Activated CD8-positive, alpha-beta memory T cell treated with anti-CD3 and anti-CD28 coated beads, Interleukin-2, amount 10 ng/mL, durations not matched to agents 7 days and 5 days (primary cell): Measurements from ENCODE around the gene PCDH15. TPM values are rescaled to one million over a fixed set of nuclear protein-coding genes. Genes with fewer than 3 reads are reported as not detected.

Source experiments
- microRNA-seq: library from miRNA; unstranded; fragments of <30 nt; microRNA quantifications from one replicate; pipeline ENCODE4 v1.2.0, GENCODE V29; 2022
- total RNA-seq, 2 experiments: library from RNA; stranded (reverse); gene quantifications; one replicate each; pipeline ENCODE4 v1.2.3, GENCODE V29; 2021

Gene PCDH15
- total RNA-seq, 2 experiments from 2014 or later = not detected

Small RNAs within 50 kb of the gene (microRNA-seq; reads per million reads assigned to microRNA genes)
- not detected for gene MIR548F1
